HG03439 (cell line): Measurements from ENCODE around the gene GALNT2.

Experiments used
- ATAC-seq: cut with Tn5 transposase; IDR thresholded peaks from one replicate; pipeline ENCODE4 v1.9.1; 2021; ENCODE audit warnings: mild to moderate bottlenecking, moderate library complexity; ENCODE audit not compliant: unreplicated experiment

The GALNT2 gene

DNA sequence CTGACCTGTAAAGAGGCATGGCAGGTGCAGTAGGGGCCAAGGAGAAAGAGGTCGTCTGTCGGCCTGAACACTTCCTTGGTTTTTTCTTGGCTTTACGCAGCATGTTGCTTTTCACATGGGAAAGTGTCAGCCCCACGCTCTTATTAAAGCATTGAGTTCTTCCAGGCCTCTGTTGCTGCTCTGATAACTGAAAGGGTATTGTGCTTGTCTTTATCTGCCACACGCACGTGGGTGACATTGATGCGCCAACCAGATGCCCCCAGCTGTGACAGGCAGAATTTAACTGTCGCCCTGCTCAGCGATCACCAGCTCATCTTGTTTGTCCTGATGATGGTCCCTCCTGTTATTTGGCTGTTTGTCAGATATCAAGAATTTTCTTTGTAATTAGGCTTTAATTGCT is 76.5 kb downstream of the GALNT2 start:
- ATAC-seq, result no peak

DNA sequence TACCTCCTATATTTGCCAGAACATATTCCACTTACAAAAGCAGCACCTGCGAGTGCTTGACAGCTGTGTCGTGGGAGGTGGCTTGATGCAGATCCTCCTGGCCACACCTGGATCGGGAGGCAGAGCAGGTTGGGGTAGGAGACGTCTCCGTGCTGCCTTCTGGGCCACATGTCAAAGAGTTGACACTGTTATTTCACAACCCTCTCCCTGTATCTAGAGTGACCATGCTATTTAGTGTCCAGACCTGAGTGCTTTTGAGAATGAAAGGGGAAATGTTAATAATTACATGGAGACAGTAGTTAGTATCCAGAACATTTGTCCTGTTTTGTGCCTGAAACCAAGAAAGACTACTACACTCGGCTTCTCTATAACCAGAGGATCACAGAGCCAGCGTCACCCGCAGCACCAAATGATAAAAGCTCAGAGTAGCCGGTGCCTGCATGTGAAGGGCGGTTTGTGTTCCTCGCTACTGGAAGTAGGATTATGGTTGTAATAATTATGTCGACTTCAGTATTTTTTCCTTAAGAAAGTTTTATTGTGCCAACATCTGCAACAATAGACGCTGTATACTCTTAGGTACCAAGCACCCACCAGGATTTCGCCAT is 77.1 kb downstream of the GALNT2 start:
- ATAC-seq, result no peak

DNA sequence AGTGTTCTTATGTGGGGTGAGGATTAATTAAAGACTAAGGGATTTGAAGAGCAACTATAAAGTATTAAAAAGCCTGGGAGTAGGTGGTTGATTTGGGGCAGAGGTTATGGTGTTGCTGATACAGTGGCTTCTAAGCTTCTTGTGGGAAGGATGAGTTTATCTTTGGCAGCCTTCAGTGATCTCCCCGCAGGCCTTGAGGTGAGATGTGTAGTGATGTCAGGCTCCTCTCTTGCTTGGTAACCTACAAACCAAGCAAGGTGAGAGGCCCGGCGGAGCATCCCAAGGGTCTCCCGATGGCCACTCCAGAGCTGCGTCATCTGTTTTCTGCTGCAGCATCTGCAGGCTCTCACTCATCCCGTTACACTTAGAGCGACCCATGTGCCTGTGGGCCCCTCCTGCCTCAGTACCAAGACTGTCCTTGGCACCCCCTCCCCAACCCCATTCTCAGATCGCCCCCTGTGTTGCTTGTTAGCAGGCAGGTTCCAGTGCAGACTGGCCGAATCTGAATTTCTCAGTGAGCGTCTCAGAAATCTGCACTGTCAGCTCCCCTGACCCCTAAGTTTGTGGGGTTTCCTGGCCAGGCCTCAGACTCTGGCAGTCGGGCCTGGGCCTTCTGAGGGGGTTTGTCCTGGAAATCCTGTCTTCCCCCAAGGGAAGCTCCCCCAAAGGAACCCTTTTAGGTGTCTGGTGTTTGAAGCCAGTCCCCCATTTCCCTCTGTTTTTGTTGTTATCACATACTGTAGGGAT is 77.9 kb downstream of the GALNT2 start:
- ATAC-seq, result no peak

DNA sequence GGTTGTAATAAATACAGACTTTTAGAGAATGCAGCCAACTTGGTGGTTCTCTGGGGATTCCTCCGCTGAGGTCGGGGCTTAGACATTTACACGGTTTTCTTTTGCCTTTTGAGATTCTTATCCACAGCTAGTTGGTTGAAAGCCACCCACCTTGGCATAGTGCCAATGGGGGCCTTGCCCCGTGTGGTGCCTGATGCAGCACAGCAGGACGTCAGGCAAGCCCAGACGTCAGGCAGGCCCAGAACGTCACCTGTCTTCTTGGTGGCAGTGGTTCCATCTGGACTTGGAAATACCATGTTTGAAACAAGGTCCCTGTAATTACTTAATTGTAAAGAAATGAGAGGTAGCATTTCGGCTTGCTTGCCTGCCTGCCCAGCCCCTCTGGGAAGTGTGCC is 78.5 kb downstream of the GALNT2 start:
- no peak for ATAC-seq

GRCh38 chr1:230145953-230146476 is 79.0 kb downstream of the GALNT2 start:
- no peak for ATAC-seq

DNA sequence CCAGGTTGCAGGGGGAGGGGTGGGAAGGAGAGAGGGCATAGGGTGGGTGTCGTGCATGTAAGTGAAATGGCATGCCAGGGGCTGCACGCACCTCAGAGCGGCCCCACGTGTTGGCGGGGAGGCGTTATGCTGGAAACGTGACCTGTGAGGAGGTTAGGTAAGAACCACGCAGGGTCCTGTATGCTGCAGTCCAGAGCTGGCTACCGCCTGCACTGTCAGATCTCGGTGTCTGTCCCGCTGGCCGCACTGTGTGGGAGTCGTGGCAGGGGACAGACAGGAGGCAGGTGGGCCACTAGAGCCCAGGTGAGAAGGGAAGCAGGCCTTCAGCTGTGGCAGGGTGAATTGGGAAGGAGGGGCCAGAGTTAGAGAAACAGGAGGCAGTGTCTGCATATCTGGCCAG is 79.7 kb downstream of the GALNT2 start:
- no peak for ATAC-seq

- no peak for ATAC-seq
Observed at GRCh38 chr1:230147253-230148125, 80.5 kb downstream of the GALNT2 start.

- no peak for ATAC-seq
Observed at GRCh38 chr1:230148126-230148652, 81.2 kb downstream of the GALNT2 start.

- no peak for ATAC-seq
Observed at GRCh38 chr1:230148768-230149469, 81.9 kb downstream of the GALNT2 start.

- ATAC-seq, result peak; percentile 53
Observed at GRCh38 chr1:230149751-230150584, 82.9 kb downstream of the GALNT2 start.

- no peak for ATAC-seq
Observed at GRCh38 chr1:230150615-230151014, 83.6 kb downstream of the GALNT2 start.

DNA sequence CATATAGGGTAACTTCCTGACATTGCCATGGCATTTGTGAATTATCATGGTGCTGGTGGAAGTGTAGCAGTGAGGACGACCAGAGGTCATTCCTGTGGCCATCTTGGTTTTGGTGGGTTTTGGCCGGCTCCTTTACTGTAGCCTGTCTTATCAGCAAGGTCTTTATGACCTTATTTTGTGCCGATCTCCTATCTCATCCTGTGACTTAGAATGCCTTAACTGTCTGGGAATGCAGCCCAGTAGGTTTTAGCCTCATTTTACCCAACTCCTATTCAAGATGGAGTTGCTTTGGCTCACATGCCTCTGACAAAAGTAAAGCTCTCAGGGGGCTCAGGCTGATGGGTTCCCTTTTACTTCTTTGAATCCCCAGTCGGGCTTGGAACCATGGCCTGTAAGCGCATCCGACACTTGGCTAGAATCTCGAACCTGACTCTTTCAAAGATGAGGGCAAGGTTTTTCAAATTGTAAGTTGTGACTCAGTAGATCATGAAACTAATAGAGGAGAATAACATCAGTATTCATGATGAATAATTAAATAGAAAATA is 85.0 kb downstream of the GALNT2 start:
- no peak for ATAC-seq

DNA sequence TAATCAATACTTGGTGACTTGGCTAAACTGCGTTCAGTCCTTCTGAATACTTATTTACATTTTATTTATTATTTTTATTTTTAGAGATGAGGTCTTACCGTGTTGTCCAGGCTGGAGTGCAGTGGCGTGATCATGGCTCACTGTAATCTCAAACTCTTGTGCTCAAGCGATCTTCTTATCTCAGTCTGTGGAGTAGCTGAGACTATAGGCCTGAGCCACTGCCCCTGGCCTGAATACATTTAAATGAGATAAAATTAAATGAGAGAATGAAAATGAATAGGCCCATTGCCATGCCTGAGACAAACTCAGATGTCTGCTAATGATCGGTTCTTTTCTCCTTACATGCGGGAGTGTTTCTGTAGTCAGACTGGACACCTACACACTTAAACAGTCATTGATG is 86.0 kb downstream of the GALNT2 start:
- no peak for ATAC-seq

- ATAC-seq, result no peak
Observed at GRCh38 chr1:230153641-230154296, 86.7 kb downstream of the GALNT2 start.

DNA sequence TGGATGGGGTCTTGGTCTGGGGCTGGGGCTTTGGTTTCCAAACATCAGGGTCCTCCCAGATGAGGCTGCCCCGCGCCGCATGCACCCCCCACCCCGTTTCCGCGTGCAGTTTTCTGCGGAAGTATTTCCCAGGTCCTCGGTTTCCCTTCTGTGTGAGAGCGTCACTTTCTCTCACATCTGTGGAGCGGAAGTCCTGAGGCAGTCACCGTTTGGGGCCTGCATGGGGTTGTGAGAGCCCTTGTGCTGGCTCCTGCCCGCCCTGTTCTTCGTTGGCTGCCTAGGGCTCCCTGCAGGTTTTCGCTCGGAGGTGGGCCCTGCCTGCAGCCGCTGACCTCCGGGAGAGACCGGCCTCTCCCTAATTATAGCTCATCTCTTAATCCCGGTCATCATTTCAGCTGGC is 88.0 kb downstream of the GALNT2 start:
- no peak for ATAC-seq

GRCh38 chr1:230156068-230156467 is 89.0 kb downstream of the GALNT2 start:
- no peak for ATAC-seq

- ATAC-seq, result no peak
Observed at GRCh38 chr1:230156536-230156935, 89.5 kb downstream of the GALNT2 start.

DNA sequence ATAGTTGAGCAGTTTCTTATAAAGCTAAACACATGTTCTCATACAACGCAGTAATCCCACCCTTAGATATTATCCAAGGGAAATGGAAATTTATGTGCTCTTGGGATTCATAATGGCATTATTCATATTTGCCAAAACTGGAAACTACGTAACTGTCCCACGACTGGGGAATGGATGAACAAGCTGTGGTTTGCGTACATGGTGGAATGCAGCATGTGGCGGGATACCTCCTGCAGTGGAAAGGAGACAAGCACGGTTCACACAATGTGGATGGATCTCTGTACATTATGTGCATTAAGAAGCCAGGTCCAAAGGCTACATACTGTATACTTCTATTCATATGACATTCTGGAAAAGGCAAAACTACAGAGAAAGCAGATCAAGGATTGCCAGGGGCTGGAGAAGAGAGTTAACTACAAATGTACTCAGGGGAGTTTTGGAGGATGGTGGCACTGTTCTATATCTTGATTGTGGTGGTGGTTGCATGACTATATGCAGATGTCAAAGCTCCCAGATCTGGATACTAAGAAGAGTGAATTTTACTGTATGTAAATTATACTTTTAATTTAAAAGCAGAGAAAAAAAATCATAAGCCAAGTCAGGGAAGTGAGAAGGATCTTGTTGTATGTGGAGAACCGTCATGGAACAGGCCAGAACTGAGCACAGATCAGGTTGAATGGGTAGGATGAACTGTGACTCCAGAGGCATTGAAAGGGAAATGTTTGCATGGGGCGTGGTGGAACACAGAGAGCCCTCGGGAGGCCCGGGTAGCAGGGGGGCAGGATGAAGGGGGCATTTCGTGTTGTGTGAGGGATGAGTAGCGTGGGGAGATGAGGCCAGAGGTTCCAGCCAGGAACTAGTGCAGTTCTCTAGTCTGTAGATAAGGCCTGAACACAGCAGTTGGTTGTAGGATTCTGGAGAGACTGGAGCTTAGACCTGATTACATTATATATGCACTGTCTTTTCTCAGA is 90.7 kb downstream of the GALNT2 start:
- no peak for ATAC-seq
